ENCODE data around the gene TRDN.
"Not testable (repeated sequence)": the region's sequence is repeated elsewhere in the genome, so short reads cannot be mapped to it uniquely, and the experiment has no call there.

Gene TRDN

DNA sequence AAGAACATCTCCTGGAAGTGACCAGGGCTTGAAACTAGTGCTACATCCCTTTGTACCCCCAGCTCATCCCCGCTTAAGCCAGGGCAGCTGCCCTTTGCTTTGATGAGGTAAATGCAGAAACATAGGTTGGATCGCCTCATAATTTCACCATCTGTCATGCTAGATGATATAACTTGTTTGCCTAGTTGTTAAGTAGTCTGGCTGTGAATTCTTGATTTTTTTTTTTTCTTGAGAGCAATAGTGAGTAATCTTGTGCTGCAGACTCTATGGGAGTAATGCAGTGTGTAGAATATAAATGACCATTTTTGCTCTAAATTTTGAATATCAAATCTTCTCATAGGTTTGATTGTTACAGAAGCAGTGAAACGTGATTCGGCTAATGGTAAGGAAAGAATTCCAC is 4.1 kb downstream of the TRDN start:
- DNase-seq, result no peak

DNA sequence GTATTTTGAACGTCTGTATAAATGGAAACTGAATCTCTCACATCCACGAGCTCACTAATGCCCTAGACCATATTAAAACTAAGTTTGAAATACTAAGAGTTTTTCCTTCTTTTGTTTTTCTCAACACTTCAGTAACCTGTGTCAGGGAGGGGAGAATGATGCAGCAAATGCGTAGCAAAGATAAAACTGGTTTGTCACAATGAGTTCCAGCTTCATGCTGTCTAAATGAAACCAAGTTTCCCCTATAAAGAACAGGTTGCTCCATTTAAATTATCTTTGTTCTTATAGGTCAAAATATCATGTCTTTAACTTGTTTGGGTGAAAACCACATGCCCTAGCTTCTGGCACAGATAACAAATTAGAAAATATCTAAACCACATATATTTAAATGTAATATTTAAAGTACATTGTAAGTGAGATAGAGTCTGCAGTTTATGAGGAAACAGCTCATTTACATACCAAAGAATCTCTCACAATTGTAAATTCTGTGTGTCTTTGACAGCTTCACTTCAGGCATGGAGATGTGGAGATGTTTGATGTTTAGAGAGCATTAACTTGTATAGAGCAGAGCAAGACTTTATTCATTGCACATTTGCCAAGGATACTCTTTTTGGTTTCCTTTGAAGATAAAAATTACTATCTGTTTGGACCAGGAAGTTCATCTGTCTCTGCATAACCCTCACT is 7.3 kb downstream of the TRDN start:
- no peak for DNase-seq

DNA sequence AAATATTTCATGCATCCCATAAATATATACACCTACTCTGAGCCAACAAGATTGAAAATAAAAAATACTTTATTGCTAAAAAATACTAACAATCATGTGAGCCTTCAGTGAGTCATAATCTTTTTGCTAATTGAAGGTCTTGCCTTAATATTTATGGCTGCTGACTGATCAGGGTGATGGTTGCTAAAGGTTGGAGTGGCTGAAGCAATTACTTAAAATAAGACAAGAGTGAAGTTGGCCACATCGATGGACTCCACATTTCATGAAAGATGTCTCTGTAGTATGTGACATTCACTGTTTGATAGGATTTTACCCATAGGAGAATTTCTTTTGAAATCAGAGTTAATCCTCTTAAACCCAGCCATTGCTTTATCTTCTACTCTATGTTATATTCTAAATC is 11.1 kb downstream of the TRDN start:
- no peak for DNase-seq

DNA sequence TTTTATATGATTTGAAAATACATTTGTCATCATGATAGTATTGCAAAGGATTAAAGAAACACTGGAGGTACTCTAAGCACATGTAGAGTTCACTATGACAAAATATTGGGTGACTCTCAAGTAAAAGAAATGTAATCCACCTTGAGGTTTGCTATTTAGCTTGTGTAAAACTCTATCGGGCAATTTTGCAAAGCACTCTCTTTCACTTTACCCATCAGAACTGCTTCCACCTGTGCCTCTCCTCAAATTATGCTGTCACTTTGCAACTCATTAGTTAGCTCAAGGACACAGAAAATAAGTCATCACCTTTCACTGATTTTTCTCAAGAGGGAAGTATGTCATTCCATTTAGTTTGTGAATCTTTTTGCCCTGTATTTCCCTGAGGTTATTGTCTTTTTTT is 14.0 kb downstream of the TRDN start:
- DNase-seq, result no peak

DNA sequence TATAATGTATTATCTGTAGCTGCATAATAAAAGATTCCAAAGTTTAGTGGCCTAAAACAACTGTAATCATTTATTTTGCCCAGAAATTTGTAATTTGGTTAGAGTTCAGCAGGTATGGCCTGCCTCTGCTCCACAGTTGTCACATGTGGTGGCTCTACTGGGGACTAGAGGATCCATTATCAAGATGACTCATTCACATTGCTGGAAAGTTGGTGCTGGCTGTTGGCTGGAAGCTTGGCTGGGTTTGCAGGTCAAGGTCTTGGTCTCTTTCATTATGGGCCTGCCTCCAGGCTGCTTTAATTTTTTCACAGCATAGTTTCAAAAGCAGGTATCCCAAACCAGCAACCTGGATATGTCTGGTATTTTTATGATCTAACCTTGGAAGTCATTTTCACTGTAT is 17.6 kb downstream of the TRDN start:
- no peak for DNase-seq

DNA sequence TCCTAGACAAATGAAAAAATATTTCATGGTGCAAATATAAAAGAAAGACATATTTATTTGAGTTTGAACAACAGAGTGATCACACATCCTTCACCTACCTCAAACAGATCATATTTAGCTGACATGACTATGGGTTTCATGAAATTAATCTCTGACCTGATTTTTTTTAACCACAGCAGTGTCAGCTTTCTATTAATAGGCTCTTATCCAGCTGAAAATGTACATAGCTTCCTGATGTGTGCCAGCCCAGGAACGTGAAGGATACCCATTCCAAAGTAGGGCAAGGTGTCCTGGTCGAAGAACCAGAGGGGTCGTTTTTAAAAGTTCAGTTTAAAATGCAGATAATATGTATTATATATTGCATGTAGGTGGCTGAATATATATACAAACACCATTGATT is 19.8 kb downstream of the TRDN start:
- no peak for DNase-seq

DNA sequence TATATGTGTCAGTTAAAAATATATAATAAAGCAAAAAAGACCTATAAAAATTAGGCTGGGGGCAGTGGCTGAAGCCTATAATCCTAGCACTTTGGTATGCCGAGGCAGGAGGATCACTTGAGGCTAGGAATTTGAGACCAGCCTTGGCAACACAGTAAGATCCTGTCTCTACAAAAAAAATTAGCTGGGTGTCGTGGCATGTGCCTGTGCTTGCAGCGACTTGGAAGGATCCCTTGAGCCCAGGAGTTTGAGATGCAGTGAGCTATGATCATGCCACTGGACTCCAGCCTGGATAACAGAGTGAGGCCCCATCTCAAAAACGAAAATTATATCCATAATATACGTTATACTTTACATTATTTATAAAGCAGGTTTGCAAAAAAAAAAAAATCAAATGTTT is 20.7 kb downstream of the TRDN start:
- DNase-seq, result no peak

DNA sequence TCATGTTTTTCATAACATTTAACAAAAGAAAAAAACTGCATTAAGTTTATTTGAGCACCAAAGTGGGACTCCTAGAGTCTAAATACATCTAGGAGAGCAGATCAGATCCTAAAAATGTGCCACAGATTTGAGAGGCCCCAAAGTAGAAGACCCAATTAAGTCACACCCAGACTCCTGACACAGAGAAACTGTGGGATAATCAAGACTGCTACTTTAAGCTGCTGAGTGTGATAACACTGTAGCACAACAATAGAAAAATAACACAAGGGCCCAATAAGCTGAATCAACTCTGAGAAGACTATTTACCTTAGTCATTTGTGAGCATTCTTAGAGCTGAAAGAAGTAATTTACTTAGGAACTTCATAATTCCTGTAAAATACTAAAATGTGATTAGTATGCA is 26.0 kb downstream of the TRDN start:
- DNase-seq, result no peak

DNA sequence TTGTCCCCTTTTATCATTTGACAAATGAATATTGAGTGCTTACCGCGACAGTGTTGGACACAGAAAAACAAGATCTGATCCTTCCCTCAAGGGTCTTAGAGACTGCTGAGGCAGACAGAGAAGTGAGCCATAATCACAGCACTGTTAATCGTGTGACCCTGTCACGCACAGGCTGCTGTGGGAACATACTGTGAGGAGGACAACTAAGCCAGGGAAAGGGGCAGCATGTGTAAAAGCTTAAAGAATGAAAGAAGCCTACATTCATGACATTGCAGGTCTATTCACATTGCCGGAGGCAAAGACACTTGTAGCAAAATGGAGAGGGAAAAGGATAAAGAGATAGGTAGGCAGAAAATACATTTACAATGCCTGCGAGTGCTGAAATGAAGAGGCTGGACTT is 32.7 kb downstream of the TRDN start:
- DNase-seq, result no peak

DNA sequence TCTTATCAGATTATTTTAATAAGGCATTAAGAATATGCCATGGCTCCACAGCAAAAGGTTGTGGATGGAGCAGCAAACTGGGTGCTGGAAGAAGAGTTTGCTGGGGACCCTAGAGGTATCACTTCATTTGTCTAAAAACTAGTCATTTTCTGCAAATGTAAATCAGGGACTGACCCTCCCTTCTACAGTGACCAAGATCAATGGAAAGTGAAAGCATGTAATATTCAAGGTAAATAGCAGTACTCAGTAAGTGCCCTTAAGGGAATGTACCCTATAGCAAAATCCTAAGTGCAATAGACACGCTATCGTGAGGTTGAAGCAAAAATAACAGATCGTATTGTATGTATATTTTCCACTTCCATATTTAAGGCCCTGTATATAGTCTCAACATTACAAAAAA is 38.7 kb downstream of the TRDN start:
- DNase-seq, result no peak

DNA sequence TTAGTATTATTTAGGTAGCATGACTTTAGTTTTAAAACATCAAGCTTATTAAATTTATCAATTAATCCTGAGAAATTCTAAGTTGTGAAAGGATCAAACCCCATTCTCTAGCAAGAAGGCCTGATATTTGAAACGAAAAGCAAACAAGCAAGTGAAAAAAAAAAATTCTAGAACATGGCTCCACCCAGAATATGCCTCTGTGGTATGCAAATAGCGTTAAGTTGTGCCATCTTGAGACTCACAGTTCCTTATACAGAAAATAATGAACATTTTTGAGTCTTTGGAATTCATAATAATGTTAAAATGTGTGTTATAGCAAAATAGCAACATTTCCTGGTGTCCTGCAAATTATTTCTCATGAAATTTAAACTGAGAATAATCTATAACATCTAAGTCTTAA is 42.0 kb downstream of the TRDN start:
- no peak for DNase-seq

DNA sequence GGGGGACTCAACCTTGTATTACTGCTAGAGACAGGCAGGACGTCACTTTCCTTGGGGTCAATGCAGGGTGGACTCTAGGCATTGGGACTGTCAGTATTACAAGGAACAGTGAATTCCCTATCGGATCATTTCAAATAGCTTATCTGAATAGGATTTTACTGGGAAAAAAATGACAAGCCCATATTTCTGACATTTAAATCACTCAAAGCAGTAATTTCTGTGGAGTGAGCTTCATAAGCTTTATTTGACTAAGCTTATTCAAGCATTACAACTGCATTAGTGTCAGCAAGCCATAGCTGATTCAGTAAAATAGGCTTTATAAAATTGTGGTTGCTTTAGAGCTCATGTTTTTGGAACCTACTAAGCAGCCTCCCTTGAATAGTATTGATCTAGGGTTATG is 44.3 kb downstream of the TRDN start:
- no peak for DNase-seq

DNA sequence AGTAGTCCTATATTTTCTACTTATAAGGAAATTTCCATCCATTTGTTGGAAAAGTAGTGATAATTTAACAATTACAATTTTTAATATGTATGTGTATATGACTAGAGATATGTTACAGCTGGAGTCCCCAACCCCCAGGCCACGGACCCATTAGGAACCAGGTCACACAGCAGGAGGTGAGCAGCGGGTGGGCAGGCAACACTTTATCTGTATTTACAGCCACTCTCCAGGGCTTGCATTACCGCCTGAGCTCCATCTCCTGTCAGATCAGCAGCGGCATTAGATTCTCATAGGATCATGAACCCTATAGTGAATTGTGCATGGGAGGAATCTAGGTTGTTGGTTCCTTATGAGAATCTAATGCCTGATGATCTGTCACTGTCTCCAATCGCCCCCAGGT is 46.8 kb downstream of the TRDN start:
- DNase-seq, result no peak

DNA sequence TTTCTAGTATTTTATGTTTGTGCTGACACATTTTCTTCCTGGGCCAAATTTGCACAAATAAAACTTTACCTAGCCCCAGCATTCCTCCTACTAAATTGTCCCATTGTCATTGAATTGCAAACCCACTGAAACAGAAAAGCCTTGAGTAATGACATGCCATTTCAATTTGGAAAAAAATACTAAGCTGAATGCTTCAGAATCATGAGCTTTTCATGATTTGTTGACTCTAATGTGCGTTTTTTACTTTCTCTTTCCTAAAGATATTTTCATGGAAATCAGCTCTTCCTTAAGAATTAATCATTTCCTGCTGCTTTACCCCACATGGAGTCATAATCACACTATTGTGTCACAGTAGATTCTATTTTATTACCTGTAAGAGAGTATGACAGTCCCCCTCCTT is 47.4 kb downstream of the TRDN start:
- DNase-seq, result no peak

DNA sequence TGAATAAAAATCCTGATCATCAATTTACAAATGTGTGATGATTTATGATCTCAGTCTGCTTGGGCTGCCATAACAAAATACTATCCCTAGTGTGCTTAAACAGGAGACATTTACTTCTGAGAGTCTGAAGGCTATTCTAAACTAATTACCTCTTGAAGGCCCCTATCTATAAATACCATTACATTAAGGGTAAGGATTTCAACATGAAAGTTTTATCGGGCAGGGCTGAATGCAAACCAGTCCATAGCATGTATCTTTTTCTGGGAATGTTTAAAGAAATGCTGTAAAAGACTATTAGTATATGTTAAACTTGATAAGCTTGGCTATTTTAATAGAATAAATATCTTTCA is 48.2 kb downstream of the TRDN start:
- DNase-seq, result no peak

DNA sequence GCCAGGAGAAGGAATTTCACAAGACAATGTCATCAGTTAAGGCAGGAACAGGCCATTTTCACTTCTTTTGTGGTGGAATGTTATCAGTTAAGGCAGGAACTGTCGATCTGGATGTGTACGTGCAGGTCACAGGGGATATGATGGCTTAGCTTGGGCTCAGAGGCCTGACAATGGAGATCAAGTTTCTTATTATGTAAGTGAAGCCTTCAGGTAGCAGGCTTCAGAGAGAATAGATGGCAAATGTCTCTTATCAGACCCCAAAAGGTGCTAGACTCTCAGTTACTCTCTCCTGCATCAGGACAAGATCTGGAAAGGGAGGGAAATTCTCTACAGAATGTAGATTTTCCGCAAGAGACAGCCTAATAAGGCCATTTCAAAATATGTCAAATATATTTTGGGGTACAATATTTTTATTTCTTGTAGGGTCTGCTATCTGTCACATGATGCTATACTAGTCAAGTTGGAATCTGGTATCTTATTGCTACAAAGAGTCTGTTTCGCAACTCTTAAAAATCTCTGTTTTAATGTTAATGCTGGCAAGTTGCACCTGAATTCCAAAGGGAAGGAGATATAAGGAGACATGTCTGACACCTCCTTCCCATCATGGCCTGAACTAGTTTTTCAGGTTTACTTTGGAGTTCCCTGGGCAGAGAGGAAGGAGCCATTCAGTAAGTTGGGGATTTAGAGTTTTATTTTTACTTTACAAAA is 48.8 kb downstream of the TRDN start:
- no peak for DNase-seq

DNA sequence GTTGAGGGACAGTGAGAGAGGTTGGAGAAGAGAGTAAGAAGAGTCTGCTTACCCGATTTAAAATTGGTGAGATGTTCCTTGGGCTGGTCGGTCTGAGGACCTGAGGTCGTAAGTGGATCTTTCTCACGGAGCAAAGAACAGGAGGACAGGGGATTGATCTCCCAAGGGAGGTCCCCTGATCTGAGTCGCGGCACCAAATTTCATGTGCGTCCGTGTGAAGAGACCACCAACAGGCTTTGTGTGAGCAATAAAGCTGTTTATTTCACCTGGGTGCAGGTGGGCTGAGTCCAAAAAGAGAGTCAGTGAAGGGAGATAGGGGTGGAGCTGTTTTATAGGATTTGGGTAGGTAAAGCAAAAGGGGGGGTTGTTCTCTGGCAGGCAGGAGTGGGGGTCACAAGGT is 49.3 kb downstream of the TRDN start:
- not testable (repeated sequence) for DNase-seq

DNA sequence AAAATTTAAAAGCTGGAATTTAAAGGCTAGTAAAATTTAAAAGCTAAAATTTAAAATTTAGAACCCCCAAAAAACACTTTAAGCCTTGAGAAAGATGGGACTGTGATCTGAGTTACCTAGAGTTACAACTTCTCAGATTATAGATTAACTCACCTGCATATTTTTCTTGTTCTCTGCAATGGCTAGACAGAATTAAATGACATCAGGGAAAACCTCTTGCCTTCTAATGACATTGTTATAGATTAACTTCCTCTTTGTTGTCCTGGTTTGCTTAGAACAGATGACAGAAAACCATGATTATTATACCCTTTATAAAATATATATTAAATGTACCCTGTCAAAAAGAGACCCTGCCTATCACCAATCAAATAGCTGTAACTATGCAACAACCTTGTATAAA is 56.4 kb downstream of the TRDN start:
- no peak for DNase-seq

DNA sequence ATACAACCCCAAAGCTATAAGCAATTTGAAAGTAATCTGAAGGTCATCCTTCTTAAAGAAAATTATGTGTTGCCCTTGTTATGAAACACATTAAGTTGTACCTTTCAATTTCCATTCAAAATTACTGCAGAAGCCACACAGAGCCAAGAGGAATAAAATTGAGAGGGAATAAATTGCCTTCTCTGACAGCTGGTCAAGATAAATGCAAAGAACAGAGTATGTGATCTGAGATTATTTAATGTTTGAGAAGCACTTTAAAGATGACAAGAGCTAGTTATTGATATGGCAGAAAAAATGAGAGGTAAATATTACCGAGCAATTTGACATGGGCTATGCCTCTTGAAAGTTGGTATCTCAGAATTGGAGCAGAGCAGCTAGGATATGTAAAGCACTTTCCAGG is 61.6 kb downstream of the TRDN start:
- DNase-seq, result no peak

DNA sequence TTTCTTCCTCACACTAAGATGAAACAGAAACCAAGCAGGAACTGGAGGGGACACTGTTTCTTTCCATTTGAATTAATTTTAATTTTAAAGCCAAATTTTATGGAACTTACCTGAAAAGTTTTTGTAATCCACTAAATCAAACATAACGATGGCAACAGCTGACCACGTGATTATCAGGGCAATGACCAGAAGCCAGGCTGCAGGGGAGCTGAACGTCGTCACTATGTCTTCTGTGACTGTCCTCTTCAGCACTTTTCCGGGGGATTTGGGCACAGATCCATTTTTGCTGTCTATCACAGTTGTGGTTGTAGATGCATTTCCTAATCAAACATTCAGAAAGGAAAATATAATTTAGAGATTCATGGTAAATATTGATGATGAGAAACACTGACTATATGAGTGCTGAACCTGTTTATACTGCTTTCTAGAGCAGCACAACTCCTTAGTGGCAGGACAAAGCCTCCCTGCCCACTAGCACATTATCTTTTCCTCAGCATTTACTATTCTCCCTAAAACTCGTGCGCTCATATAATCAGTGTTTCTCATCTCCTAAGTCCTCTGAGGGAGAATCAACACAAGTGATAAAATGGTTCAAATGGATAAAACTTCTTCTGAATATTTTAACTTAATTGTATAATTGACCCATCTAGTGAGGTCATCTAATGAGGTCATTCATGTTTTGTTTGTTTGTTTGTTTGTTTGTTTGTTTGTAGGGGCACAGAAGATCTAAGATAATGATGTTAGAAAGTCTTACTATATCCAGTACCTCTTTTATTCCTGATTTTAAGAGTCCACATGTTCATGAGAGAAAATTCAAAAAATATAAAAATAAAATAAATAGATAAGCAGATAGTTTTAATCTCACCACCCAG is 65.7 kb downstream of the TRDN start:
- DNase-seq, result no peak

DNA sequence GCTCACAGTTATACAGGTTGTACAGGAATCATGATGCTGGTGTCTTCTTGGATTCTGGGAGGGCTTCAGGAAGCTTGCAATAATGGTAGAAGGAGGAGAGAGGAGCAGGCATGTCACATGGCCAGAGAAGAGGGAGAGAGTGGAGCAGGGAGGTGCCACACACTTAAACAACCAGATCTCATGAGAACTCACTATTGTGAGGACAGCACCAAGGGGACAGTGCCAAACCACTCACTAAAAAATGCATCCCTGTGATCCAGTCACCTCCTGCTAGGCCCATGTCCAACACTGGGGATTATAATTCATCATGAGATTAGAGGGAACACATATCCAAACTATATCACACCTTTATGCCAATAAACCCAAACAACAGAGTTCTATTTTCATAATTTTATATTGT is 67.2 kb downstream of the TRDN start:
- no peak for DNase-seq

DNA sequence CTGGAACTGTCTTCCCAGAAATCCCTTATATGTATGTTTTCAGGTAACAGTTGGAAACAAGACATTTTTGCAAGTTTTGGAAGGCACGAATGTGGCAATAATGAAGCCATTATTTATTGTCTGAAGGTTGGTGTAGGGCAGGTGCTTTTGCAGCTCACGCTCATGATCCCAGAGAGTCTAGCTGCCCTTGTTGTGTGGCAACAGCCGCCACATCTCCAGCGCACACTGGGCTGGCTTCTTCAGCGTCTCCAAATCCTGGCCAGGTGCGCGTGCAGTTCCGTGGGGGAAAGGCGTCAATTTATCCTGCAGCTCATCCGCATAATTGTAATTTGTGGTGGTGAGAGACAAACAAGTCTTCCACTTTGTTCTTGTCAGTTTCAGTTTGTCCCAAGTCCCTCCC is 71.2 kb downstream of the TRDN start:
- no peak for DNase-seq

DNA sequence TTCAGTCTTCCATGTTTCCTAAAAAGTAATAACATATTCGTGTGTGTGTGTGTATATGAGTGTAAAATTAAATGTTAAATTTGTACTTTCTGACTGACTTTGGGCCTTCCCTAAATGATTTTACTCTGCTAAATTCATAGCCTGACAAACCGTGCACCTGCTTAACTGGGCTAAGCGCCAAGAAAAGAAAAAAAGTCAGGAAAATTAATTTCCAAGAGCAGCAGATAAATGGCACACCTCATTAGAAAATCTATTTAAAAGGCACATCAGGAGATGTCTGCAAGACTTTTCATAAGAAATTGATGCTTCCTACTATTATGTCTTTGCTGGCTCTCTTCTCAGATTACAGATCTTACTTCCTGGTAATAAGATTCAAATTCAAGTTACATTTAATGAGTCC is 72.4 kb downstream of the TRDN start:
- DNase-seq, result peak; percentile 33

DNA sequence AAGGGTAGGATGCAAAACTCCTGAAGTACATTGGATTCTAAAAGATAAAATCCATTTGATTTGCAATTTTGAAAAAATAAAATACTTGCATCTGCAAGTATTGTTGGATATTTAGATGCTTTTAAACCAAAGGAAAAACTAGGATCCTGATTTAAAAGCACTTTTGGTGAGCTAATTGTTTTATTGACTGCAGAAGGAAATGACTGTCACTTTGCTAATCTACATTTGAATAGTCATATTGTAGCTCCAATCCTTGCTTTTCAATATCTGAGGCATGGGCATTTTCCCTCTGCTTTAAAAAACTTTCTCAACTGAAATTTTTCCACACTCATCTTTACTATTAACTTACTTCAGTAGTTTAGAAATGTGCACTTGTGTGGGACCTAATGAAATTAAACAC is 74.1 kb downstream of the TRDN start:
- no peak for DNase-seq

Data from COR-L47 (cell line).